OCI-LY3 (cell line): ENCODE data around the gene VPS13D.

ENCODE experiments used
- H2AFZ ChIP-seq: fragments of 200-600, 300-600 bp; shearing (Covaris generic); 2 replicates; pipeline ENCODE4 v1.6.0; 2014; ENCODE audit warnings: antibody characterized with exemption, low read depth, low read length
- H3K27ac ChIP-seq: fragments of 200-600, 300-600 bp; sonication (generic); 2 replicates; pipeline ENCODE4 v1.5.1; 2014; ENCODE audit warnings: mild to moderate bottlenecking, low read length, moderate library complexity, mixed read lengths
- H3K27me3 ChIP-seq: fragments of 200-600, 300-600 bp; sonication (generic); 2 replicates; pipeline ENCODE4 v1.6.1; 2014; ENCODE audit warnings: low read depth, low read length, mixed read lengths
- H3K36me3 ChIP-seq: fragments of 200-600, 300-600 bp; sonication (generic); replicated peaks from 2 replicates; pipeline ENCODE3; 2014; ENCODE audit warnings: low read depth, low read length, mixed read lengths
- H3K4me1 ChIP-seq: fragments of 300-600, 200-600 bp; sonication (generic); 2 replicates; pipeline ENCODE4 v1.6.1; 2014; ENCODE audit warnings: low read length, mixed read lengths
- H3K4me2 ChIP-seq: fragments of 200-600, 300-600 bp; sonication (generic); 2 replicates; pipeline ENCODE4 v1.6.1; 2014; ENCODE audit warnings: low read length, mixed read lengths
- H3K4me3 ChIP-seq: fragments of 300-600, 200-600 bp; sonication (generic); 2 replicates; pipeline ENCODE4 v1.5.1; 2014; ENCODE audit warnings: antibody characterized with exemption, mild to moderate bottlenecking, low read length, moderate library complexity
- H3K79me2 ChIP-seq: fragments of 300-600, 200-600 bp; shearing (Covaris generic); 2 replicates; pipeline ENCODE4 v1.6.1; 2014; ENCODE audit warnings: mild to moderate bottlenecking, low read length, mixed read lengths
- H3K9ac ChIP-seq: fragments of 300-600, 200-600 bp; shearing (Covaris generic); 2 replicates; pipeline ENCODE4 v1.6.0; 2014; ENCODE audit warnings: mild to moderate bottlenecking, low read length, moderate library complexity
- H3K9me3 ChIP-seq: fragments of 200-600, 300-600 bp; shearing (Covaris generic); 2 replicates; pipeline ENCODE4 v1.6.1; 2014; ENCODE audit warnings: low read length, mixed read lengths; ENCODE audit not compliant: insufficient read depth
- H4K20me1 ChIP-seq: fragments of 200-600, 300-600 bp; sonication (generic); 2 replicates; pipeline ENCODE4 v1.6.1; 2016; ENCODE audit warnings: low read length, mixed read lengths; ENCODE audit not compliant: insufficient read depth
- EZH2phosphoT487 ChIP-seq: fragments of 200-600 bp; shearing (Covaris generic); IDR thresholded peaks from 2 replicates; pipeline ENCODE4 v1.6.1; 2018; ENCODE audit warnings: antibody characterized with exemption, mixed run types, low read depth
- TF ChIP-seq, protein P1 (sequence below): fragments of 200-600, 300-600 bp; sonication (generic); IDR thresholded peaks from 2 replicates; pipeline ENCODE4 v1.5.1; 2014; ENCODE audit warnings: antibody characterized with exemption, low read length, low read depth

VPS13D gene

DNA sequence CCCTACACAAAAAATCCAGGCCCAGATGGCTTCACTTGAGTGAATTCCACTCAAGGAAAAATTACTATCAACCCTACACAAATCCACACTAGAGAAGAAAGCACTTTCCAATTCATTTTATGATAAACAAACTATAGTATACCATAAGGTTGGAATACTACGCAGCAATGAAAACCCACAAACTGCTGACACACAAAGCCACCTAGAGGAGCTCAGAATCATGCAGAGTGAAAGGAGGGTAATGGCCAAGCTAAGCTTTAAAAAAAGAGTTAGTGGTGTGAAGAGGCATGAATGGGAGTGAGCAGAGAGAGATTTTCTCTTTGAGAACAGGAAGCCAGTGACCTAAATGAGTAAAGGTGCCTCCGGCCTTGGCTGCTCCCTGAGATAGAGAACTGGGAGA lies 294.4 kb downstream of the VPS13D start:
- no peak overlapping the region for H3K4me2 ChIP-seq
- H3K4me3 ChIP-seq = no peak overlapping the region
- H3K27ac ChIP-seq = no peak overlapping the region
- no peak overlapping the region for H2AFZ ChIP-seq
- H4K20me1 ChIP-seq = no peaks in the 10 kb centered on the region
- H3K79me2 ChIP-seq = no peaks in the 10 kb centered on the region
- H3K9ac ChIP-seq = no peak overlapping the region
- TF ChIP-seq EZH2phosphoT487 = no peak
- TF ChIP-seq, protein P1, sequence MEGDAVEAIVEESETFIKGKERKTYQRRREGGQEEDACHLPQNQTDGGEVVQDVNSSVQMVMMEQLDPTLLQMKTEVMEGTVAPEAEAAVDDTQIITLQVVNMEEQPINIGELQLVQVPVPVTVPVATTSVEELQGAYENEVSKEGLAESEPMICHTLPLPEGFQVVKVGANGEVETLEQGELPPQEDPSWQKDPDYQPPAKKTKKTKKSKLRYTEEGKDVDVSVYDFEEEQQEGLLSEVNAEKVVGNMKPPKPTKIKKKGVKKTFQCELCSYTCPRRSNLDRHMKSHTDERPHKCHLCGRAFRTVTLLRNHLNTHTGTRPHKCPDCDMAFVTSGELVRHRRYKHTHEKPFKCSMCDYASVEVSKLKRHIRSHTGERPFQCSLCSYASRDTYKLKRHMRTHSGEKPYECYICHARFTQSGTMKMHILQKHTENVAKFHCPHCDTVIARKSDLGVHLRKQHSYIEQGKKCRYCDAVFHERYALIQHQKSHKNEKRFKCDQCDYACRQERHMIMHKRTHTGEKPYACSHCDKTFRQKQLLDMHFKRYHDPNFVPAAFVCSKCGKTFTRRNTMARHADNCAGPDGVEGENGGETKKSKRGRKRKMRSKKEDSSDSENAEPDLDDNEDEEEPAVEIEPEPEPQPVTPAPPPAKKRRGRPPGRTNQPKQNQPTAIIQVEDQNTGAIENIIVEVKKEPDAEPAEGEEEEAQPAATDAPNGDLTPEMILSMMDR = no peak
- H3K4me1 ChIP-seq = no peaks in the 10 kb centered on the region
- no peaks in the 10 kb centered on the region for H3K36me3 ChIP-seq
- no peaks in the 10 kb centered on the region for H3K9me3 ChIP-seq
- H3K27me3 ChIP-seq = no peaks in the 10 kb centered on the region

DNA sequence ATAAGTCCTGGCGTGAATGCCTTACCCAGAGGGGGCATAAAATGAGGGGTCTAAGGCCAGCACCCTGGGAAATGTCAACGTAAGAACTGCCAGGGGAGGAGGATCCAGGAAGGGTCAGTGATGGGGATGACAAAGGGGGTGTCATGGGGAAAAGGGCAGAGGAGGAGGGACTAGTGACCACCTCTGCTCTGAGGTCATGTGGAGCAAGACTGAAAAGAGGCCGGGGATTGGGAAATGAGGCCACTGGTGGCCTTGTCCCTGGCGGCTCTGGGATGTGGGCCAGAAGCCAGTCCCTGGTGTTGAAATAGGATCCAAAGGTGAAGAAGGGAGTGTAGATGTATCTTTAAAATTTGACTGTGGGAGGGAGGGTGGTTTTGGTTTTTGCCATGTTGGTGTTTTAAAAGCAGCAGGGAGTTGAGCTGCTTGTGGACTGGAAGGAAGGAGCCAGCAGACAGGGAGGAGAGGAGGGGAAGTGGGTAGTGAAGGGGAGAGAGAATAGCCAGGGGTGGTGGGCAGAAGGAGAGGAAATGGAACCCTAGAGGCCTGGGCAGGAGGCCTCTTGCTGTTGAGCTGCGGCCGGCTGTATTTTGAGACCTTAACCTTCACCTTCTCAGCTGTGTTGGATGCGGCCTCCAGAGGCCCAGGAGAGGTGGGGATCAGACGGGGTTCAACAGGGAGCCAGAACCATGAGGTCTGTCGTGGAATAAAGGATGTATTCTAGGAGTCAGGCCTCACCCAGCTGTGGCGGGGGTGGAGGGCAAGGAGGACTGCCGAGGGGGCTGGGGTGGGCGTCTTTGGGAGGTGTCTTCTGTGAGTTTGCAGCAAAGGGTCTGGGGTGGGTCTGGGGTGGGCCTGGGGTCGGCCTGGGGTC lies 295.7 kb downstream of the VPS13D start:
- no peak overlapping the region for H3K4me2 ChIP-seq
- H3K36me3 ChIP-seq = no peaks in the 10 kb centered on the region
- H3K27ac ChIP-seq = no peak overlapping the region
- H3K9me3 ChIP-seq = no peaks in the 10 kb centered on the region
- H3K4me1 ChIP-seq = no peaks in the 10 kb centered on the region
- no peaks in the 10 kb centered on the region for H3K79me2 ChIP-seq
- H2AFZ ChIP-seq = no peak overlapping the region
- no peaks in the 10 kb centered on the region for H4K20me1 ChIP-seq
- TF ChIP-seq, protein P1 = no peak
- TF ChIP-seq EZH2phosphoT487 = no peak
- H3K9ac ChIP-seq = no peak overlapping the region
- no peaks in the 10 kb centered on the region for H3K27me3 ChIP-seq
- H3K4me3 ChIP-seq = no peak overlapping the region

DNA sequence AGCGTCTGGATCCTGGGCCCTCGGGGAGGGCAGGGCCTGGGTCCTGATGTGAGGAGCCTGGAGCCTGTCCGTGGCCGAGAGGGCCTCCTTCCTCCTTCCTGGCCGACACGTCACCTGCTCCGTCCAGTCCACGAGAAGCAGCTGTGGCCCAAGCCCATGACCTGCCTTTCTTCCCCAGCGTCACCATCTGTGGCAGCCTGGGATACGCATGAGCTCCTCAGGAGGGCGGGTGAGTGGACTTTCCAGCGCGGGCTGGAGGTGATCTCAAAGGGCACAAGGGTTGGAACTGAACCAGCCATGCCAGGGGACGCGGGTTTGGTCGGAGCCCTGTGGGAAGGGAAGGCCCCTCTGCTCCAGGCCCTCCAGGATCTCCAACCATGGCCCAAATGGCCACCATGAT lies 297.7 kb downstream of the VPS13D start:
- no peaks in the 10 kb centered on the region for H3K36me3 ChIP-seq
- H3K9ac ChIP-seq = no peak overlapping the region
- H2AFZ ChIP-seq = no peak overlapping the region
- H3K4me2 ChIP-seq = no peak overlapping the region
- no peak for TF ChIP-seq EZH2phosphoT487
- TF ChIP-seq, protein P1 = no peak
- H3K9me3 ChIP-seq = no peaks in the 10 kb centered on the region
- H3K27ac ChIP-seq = no peak overlapping the region
- no peaks in the 10 kb centered on the region for H3K27me3 ChIP-seq
- H3K4me1 ChIP-seq = no peaks in the 10 kb centered on the region
- no peak overlapping the region for H3K4me3 ChIP-seq
- no peaks in the 10 kb centered on the region for H3K79me2 ChIP-seq
- no peaks in the 10 kb centered on the region for H4K20me1 ChIP-seq

DNA sequence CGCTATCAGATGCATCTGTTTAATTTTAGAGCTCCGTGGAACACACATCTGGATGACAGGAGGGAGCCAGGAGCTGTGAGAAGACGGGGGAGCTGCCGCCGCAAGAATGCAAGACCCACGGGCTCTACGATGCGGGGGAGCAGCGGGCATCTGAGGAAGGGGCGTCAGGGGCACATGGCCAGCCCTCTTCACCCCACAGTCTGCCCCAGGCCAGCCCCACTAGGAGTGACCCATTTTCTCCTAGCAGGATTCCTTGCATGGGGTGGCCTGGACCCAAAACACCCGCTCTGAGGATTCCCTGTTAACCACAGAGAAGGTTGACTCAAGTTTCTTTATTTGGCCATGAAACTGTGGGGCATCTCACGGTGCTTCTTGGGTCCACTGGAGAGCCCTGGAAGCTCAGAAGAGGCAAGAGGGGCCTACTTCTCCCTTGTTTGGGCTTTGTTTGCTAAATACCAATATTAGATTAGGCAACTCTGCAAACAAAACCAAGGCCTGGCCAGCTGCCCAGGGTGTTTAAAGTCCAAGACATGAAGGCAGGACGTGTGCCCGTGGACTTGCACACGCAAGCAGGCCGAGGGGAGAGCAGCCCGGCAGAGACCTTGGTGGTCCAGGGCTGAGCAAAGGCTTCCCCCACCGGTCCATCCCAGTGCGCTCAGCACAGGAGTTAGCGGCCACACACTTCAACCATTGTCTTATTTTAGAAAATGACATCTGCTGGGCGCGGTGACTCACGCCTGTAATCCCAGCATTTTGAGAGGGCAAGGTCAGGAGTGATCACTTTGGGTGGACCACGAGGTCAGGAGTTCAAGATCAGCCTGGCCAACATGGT lies 298.4 kb downstream of the VPS13D start:
- H2AFZ ChIP-seq = no peak overlapping the region
- no peak overlapping the region for H3K27ac ChIP-seq

More for the DNA sequence above, 298.4 kb downstream of the VPS13D start:
- Histone ChIP-seq H3K4me1 (no peaks in the 10 kb centered on the region), H3K9me3 (no peaks in the 10 kb centered on the region), H3K27me3 (no peaks in the 10 kb centered on the region), H3K79me2 (no peaks in the 10 kb centered on the region), H4K20me1 (no peaks in the 10 kb centered on the region), H3K4me3 (no peak overlapping the region), H3K9ac (no peak overlapping the region), H3K4me2 (no peak overlapping the region), H3K36me3 (no peaks in the 10 kb centered on the region)
- TF ChIP-seq, protein P1 = no peak
- no peak for TF ChIP-seq EZH2phosphoT487
